ENCODE results near the gene DOK7. TPM values are rescaled to one million over a fixed set of nuclear protein-coding genes. Genes with fewer than 3 reads are reported as not detected.

Gene DOK7
- total RNA-seq, 6 experiments from 2014 or later, result 0.73 to 2.4 (median 1.5) TPM

Other genes with a start within 250 kb of the DOK7 start
- gene MSANTD1, start 214.1 kb upstream of the DOK7 start, total RNA-seq, result under 1 TPM in 5 of 6 experiments, not detected in 1; 0.46 to 0.84 (median 0.64) TPM
- gene RGS12, start 170.3 kb upstream of the DOK7 start, total RNA-seq, result 10 to 100 TPM; 15.0 to 29.6 (median 22.1) TPM
- 100 to 1,000 TPM in 5 of 6 experiments, 10 to 100 TPM in 1; 73.9 to 176 (median 140) TPM for gene HGFAC, start 21.3 kb upstream of the DOK7 start, total RNA-seq
- 100 to 1,000 TPM in 1 of 6 experiments, 10 to 100 TPM in 5; 63.4 to 108 (median 85.3) TPM for gene LRPAP1, start 69.1 kb downstream of the DOK7 start, total RNA-seq